Peyer's patch (tissue), 4 donors: Measurements from ENCODE around the gene STARD9. TPM values are rescaled to one million over a fixed set of nuclear protein-coding genes. Genes with fewer than 3 reads are reported as not detected.

Experiments used
- DNase-seq, 3 donors: peaks; one replicate each; pipeline ENCODE4 v3.0.0-alpha.2; 2017 to 2019
- H3K27ac ChIP-seq, 4 donors: fragments of 200-600 bp; sonication (generic); one replicate each; pipeline ENCODE4 v1.5.1; 2016 to 2019
- H3K27me3 ChIP-seq, 2 donors: fragments of 200-600 bp; sonication (generic); one replicate each; pipeline ENCODE4 v1.5.1; 2019
- H3K36me3 ChIP-seq, 3 donors: fragments of 200-600 bp; sonication (generic); one replicate each; pipeline ENCODE4 v1.5.1; 2016 to 2019
- H3K4me1 ChIP-seq, 4 donors: fragments of 200-600 bp; sonication (generic); one replicate each; pipeline ENCODE4 v1.5.1; 2016 to 2019
- H3K4me3 ChIP-seq, 4 donors: fragments of 200-600 bp; sonication (generic); 1 replicate in 3 of 4; 2 replicates in 1 of 4; pipeline ENCODE4 v1.5.1; 2016 to 2019; ENCODE audit warnings: mild to moderate bottlenecking in 1 of 4
- H3K9me3 ChIP-seq, 4 donors: fragments of 200-600 bp; sonication (generic); one replicate each; pipeline ENCODE4 v1.5.1; 2016 to 2019; ENCODE audit warnings: mild to moderate bottlenecking in 1 of 4
- CTCF ChIP-seq, 6 experiments: fragments of 450-650 bp in 4 of 6; fragments of 200-600 bp in 2 of 6; sonication (generic) in 1 of 6; IDR thresholded peaks; one replicate each; pipeline ENCODE4 v1.5.1; 2017 to 2019; ENCODE audit warnings: antibody characterized with exemption in 6 of 6, mild to moderate bottlenecking in 3 of 6, moderate library complexity in 1 of 6
- POLR2A ChIP-seq, 2 donors: fragments of 450-650 bp; IDR thresholded peaks; one replicate each; pipeline ENCODE4 v1.5.1; 2017; ENCODE audit warnings: antibody characterized with exemption in 2 of 2, mild to moderate bottlenecking in 2 of 2, moderate library complexity in 2 of 2
- total RNA-seq, 4 donors: library from RNA; depleted of rRNA; stranded (reverse); fragments of >200 nt; gene quantifications; one replicate each; pipeline ENCODE4 v1.1.0, GENCODE V29; 2016

STARD9 gene
- total RNA-seq, 4 donors from 2014 or later: 4.2 to 153 (median 20.4) TPM

DNA sequence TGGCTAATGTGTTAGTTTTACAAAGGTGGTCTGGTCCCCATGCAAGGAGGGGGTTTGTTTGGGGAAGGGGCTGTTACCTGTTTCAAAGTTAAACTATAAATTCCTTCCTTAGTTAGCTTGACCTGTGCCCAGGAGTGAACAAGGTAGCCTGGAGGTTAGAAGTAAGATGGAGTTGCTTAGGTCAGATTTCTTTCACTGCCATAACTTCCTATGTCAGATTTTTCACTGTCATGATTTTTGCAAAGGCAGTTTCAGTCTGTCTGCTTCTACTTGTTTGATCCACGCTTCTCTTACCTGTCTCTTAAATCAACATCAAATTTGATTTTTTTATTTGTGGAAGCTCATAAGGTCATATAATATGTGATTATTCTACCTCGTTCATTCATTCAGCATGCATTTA is 28.6 kb downstream of the STARD9 start:
- Histone ChIP-seq H3K27ac (no peak overlapping the region), H3K27me3 (no peaks in the 10 kb centered on the region), H3K9me3 (no peaks in the 10 kb centered on the region), H3K36me3 (no peaks in the 10 kb centered on the region), H3K4me1 (peaks cover 3 to 18% (median 8%) of the 10 kb centered on the region in 4 donors), H3K4me3 (no peak overlapping the region)
- TF ChIP-seq POLR2A (IDR thresholded peaks at IDR 0.05): no peak
- no peak for TF ChIP-seq CTCF (IDR thresholded peaks at IDR 0.05)
- DNase-seq: no peak

DNA sequence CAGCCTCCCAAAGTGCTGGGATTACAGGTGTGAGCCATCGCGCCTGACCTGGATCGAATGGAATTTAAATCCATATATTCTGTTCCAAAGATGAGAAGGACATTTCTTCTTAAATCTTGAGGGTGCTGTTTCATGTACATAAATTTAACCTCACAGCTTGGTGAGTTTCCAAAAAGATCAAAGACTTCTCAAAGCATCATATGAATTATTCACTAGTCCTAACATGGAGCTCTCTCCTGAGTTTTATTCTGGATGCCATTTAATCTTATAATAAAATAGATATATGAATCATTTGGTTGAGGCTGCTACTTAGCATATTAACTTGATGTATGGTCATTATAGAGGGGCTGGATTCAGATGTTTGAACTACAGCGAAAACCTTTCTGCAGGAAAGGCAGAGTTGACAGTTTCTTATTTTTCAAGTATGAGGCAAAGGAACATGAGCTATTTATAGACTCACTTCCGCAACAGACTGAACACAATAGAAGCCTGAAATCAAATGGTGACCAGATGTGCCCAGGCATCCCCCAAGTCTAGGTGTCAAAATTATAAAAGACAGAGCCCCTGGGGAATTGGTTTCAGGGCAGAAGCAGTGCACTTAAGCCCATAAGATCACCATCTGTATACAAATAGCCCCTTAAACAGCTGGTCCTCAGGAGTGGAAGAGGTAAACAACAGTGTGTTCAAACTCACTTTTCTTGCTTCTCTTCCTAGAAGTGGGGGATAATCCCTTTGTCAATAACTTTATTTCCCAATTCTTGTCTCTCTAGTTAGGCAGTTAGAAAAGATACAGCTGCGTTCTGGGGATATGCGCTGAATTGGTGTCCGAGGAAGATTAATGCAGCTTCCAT is 29.7 kb downstream of the STARD9 start:
- peak overlapping the region; percentile 29 to 73 (median 54) for H3K27ac ChIP-seq
- no peaks in the 10 kb centered on the region for H3K27me3 ChIP-seq
- TF ChIP-seq POLR2A (IDR thresholded peaks at IDR 0.05) (no peak), CTCF (IDR thresholded peaks at IDR 0.05) (no peak)
- no peak overlapping the region for H3K4me3 ChIP-seq
- H3K36me3 ChIP-seq: no peaks in the 10 kb centered on the region
- DNase-seq: no peak
- no peaks in the 10 kb centered on the region for H3K9me3 ChIP-seq
- peaks cover 3 to 18% (median 8%) of the 10 kb centered on the region in 4 donors for H3K4me1 ChIP-seq

DNA sequence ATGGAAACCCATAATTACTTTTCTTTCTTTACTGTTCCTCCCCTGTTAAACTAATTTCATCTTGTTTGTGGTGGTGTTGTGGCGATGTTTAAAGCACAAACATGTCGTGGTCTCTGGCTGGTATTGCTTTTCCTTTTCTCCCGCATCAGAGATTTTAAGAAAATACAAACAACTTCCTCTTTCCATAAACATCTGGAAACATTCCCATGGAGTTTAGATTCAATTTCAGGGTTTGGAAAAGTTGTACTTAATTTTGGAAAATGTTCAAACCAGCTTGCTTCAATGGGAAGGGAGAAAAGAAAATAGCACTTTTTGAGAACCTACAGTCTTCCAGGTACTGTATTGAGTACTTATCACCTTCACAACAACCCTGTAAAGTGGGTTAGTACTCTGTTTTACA is 30.4 kb downstream of the STARD9 start:
- TF ChIP-seq POLR2A (IDR thresholded peaks at IDR 0.05) (no peak), CTCF (IDR thresholded peaks at IDR 0.05) (no peak)
- Histone ChIP-seq H3K27ac (peak overlapping the region; percentile 29 to 73 (median 54)), H3K4me1 (peaks cover 3 to 18% (median 8%) of the 10 kb centered on the region in 4 donors)

DNA sequence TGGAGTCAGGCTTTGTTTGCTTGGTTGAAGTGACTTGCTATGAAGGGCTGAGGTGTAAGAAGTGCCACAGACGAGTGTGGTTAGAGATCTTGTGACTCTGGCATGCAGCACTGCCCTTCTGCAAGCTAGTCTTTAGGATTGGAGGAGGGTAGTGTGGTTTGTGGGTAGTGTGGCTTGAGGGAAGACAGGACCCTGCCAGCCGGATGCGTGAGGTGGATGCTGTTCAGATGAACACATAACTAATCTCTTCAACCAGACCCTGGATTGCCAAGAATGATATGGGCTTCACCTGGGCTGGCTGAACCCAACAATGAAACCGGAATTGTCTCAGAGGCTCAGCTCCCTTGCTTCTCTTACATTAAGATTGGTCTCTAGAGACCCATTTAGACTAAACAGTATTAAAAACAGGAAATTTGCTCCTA is 32.7 kb downstream of the STARD9 start:
- Histone ChIP-seq H3K4me3 (no peak overlapping the region), H3K9me3 (no peaks in the 10 kb centered on the region), H3K27ac (no peak overlapping the region), H3K36me3 (no peaks in the 10 kb centered on the region), H3K27me3 (no peaks in the 10 kb centered on the region), H3K4me1 (peaks cover 3 to 18% (median 8%) of the 10 kb centered on the region in 4 donors)
- peak; percentile 47 to 68 (median 61) for DNase-seq
- TF ChIP-seq CTCF (IDR thresholded peaks at IDR 0.05): no peak
- no peak for TF ChIP-seq POLR2A (IDR thresholded peaks at IDR 0.05)

More for the DNA sequence above, 30.4 kb downstream of the STARD9 start:
- Histone ChIP-seq H3K9me3 (no peaks in the 10 kb centered on the region), H3K4me3 (no peak overlapping the region), H3K36me3 (no peaks in the 10 kb centered on the region), H3K27me3 (no peaks in the 10 kb centered on the region)
- DNase-seq: no peak

DNA sequence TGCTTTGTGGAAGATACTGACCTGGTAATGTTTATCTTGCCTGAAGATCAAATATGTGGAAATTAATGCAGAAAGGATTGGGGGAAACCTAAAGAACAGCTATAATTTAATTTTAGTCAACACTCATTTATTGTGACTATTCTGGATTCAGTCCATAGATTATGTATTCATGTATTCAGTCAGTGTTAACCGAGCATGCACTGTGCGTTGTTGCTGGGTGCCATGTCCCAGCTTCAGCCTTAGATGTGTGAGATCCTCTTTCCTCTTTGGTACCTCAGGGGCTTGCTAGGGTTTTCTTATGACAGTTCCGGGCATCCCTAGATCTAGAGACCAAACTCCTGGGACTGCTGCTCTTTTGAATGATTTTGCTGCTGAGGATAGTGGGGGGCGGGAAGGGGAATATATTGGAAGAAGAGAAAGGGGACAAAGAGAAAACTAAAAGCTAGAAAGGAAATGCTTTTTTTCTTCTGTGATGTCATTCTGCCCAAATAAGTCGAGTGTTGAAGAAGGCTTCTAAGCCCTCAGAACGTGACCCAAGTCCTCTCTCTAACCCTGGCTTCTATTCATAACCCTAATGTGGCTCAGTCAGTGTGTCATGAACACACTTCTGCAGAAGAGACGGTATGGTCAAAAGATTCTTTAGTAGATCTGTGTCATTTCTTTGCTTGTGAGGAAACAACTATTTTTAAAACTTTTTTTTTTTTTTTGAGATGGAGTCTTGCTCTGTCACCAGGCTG is 33.5 kb downstream of the STARD9 start:
- Histone ChIP-seq H3K27me3 (no peaks in the 10 kb centered on the region), H3K36me3 (no peaks in the 10 kb centered on the region), H3K27ac (no peak overlapping the region), H3K4me1 (peaks cover 3 to 18% (median 8%) of the 10 kb centered on the region in 4 donors), H3K9me3 (no peaks in the 10 kb centered on the region), H3K4me3 (no peak overlapping the region)
- TF ChIP-seq CTCF (IDR thresholded peaks at IDR 0.05): no peak
- no peak for TF ChIP-seq POLR2A (IDR thresholded peaks at IDR 0.05)
- DNase-seq: no peak
